ENCODE measurements around the gene SEMA3C. TPM values are rescaled to one million over a fixed set of nuclear protein-coding genes. Genes with fewer than 3 reads are reported as not detected.

SEMA3C gene
- total RNA-seq, 2 donors from 2014 or later: 3.0 to 3.4 TPM

DNA sequence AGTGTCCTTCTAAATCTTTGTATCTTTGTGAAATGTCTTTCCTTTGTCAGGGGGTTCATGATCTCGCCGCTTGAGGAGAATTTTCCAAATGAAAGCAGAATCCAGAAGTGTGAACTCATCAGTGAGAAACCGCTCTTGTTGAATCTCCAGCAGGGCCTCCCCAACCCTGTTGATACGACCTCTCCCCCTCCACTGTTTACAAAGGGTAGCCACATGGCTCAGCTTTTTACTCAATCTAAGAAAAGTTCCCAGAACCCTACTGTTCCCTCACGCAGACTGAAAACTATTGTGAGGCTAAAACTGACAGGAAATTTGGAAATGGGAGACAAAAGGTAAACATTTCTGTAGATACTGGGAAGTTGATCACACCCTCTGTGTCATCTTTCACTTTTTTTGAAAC is 73.9 kb downstream of the SEMA3C start:
- Histone ChIP-seq H3K27me3 (no peaks in the 10 kb centered on the region), H3K36me3 (replicated peaks in 1 of 2; ENCODE audit: insufficient read depth in 1 of 2, low read depth in 2 of 2) (no peaks in the 10 kb centered on the region), H3K9me3 (no peaks in the 10 kb centered on the region), H3K4me1 (no peaks in the 10 kb centered on the region), H3K27ac (no peak overlapping the region), H3K4me3 (no peak overlapping the region)
- DNase-seq: no peak
- intact Hi-C loops (cut with DNase I): no loop called here
- ATAC-seq: no peak
- WGBS, 2 donors: 78 to 80% methylated on average over 5 of the region's 5 CpGs
- no peak for TF ChIP-seq POLR2A (IDR thresholded peaks at IDR 0.05)
- no peak for TF ChIP-seq CTCF (IDR thresholded peaks at IDR 0.05)

- H3K27ac ChIP-seq: no peak overlapping the region
- no peaks in the 10 kb centered on the region for H3K36me3 ChIP-seq (replicated peaks in 1 of 2; ENCODE audit: insufficient read depth in 1 of 2, low read depth in 2 of 2)
- TF ChIP-seq POLR2A (IDR thresholded peaks at IDR 0.05): no peak
- TF ChIP-seq CTCF (IDR thresholded peaks at IDR 0.05): no peak
- intact Hi-C loops (cut with DNase I): no loop called here
- WGBS, 2 donors: 54 to 58% methylated on average over 2 of the region's 2 CpGs
- DNase-seq (no peak), ATAC-seq (no peak)
- H3K9me3 ChIP-seq: no peaks in the 10 kb centered on the region
- no peaks in the 10 kb centered on the region for H3K27me3 ChIP-seq
- H3K4me1 ChIP-seq: no peaks in the 10 kb centered on the region
- H3K4me3 ChIP-seq: no peak overlapping the region
These were observed 75.7 kb downstream of the SEMA3C start for GRCh38 chr7:80843018-80843677.

- Histone ChIP-seq H3K36me3 (replicated peaks in 1 of 2; ENCODE audit: insufficient read depth in 1 of 2, low read depth in 2 of 2) (no peaks in the 10 kb centered on the region), H3K27me3 (no peaks in the 10 kb centered on the region), H3K27ac (no peak overlapping the region), H3K4me3 (no peak overlapping the region), H3K9me3 (no peaks in the 10 kb centered on the region), H3K4me1 (no peaks in the 10 kb centered on the region)
- ATAC-seq (no peak), DNase-seq (no peak)
- intact Hi-C loops (cut with DNase I): no loop called here
- TF ChIP-seq CTCF (IDR thresholded peaks at IDR 0.05) (no peak), POLR2A (IDR thresholded peaks at IDR 0.05) (no peak)
- WGBS, 2 donors: 65 to 69% methylated on average over 4 of the region's 4 CpGs
These were observed 76.6 kb downstream of the SEMA3C start for GRCh38 chr7:80842022-80842790.

DNA sequence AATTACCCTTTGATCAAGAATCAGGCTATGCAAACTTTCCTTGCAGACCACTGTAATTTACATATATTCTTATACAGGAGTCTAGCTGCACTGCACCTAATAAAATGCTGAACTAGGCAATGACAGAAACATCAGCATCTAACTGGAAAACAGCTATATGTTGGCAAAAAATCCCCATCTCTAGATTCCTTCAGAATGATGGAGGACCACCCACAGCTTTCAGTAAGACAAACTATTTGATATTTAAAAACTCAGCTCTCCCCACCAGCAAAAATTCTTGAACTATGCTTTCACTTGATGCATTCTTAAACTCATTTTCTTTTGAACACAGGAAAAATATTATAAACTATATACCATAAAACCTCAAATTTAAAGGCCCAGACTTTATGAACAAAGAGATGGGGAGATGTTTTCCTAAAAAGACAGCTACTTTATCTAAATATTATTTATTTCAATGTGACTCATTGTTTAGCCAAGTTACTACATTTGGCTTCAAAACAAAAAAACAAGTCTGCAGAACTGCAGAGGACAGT is 77.4 kb downstream of the SEMA3C start:
- no peaks in the 10 kb centered on the region for H3K9me3 ChIP-seq
- no peaks in the 10 kb centered on the region for H3K4me1 ChIP-seq
- intact Hi-C loops (cut with DNase I): no loop called here
- DNase-seq (no peak), ATAC-seq (no peak)
- no peaks in the 10 kb centered on the region for H3K36me3 ChIP-seq (replicated peaks in 1 of 2; ENCODE audit: insufficient read depth in 1 of 2, low read depth in 2 of 2)
- no peaks in the 10 kb centered on the region for H3K27me3 ChIP-seq
- TF ChIP-seq CTCF (IDR thresholded peaks at IDR 0.05) (no peak), POLR2A (IDR thresholded peaks at IDR 0.05) (no peak)
- H3K4me3 ChIP-seq: no peak overlapping the region
- H3K27ac ChIP-seq: no peak overlapping the region
